HUES6 (cell line): ENCODE results near the gene NRXN2.
A peak's percentile ranks its signal among the peaks of the same experiment; 100 is the strongest.

Source experiments
- H3K27ac ChIP-seq: 2 replicates; pipeline ENCODE4 v1.7.0; 2013; ENCODE audit warnings: low read depth, mild to moderate bottlenecking, low read length, inconsistent platforms
- H3K27me3 ChIP-seq: 2 replicates; pipeline ENCODE4 v1.6.1; 2013; ENCODE audit warnings: low read length; ENCODE audit not compliant: control insufficient read depth, insufficient read depth
- H3K36me3 ChIP-seq: 2 replicates; pipeline ENCODE4 v1.6.1; 2013; ENCODE audit warnings: low read length; ENCODE audit not compliant: control insufficient read depth, insufficient read depth
- H3K4me1 ChIP-seq: 2 replicates; pipeline ENCODE4 v1.6.1; 2013; ENCODE audit warnings: low read length; ENCODE audit not compliant: control insufficient read depth, insufficient read depth
- H3K4me3 ChIP-seq: 2 replicates; pipeline ENCODE4 v1.5.1; 2013; ENCODE audit warnings: low read depth, low read length
- H3K9ac ChIP-seq: one replicate; pipeline ENCODE4 v1.6.1; 2013; ENCODE audit warnings: mild to moderate bottlenecking, low read length
- H3K9me3 ChIP-seq: 2 replicates; pipeline ENCODE4 v1.6.1; 2013; ENCODE audit warnings: low read depth, low read length; ENCODE audit not compliant: control insufficient read depth, insufficient read depth

NRXN2 gene

GRCh38 chr11:64692764-64693331 is 30.1 kb downstream of the NRXN2 start:
- Histone ChIP-seq H3K36me3 (no peaks in the 10 kb centered on the region), H3K27me3 (peaks cover 60% of the 10 kb centered on the region), H3K27ac (no peak overlapping the region), H3K9me3 (no peaks in the 10 kb centered on the region), H3K4me1 (peaks cover 4% of the 10 kb centered on the region; the same call in 1 of the 2 replicates), H3K9ac (no peak overlapping the region), H3K4me3 (no peak overlapping the region)

GRCh38 chr11:64691543-64691942 is 31.5 kb downstream of the NRXN2 start:
- no peaks in the 10 kb centered on the region for H3K36me3 ChIP-seq
- H3K9me3 ChIP-seq: no peaks in the 10 kb centered on the region
- H3K27me3 ChIP-seq: peaks cover 57% of the 10 kb centered on the region
- no peak overlapping the region for H3K9ac ChIP-seq
- no peak overlapping the region for H3K27ac ChIP-seq
- peaks cover 4% of the 10 kb centered on the region; the same call in 1 of the 2 replicates for H3K4me1 ChIP-seq
- H3K4me3 ChIP-seq: no peak overlapping the region

DNA sequence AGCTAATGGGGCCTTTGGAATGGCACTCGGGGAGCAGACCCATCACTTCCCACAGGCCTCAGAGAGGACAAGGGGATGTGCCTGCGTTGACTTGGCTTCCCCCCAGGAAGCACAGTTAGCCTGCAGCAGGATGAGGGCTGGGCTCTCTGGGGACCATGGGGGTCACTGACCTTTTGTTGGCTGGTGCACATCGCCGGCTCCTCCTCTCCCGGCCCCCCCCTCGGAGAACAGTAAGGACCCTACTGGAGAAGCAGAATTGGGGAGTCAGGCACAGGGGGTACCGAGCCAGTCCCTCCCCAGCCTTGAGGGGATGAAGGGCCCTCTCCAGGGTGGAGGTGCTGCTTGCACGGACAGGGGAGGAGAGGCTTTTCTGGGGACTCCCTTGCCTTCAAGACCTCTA is 32.8 kb downstream of the NRXN2 start:
- Histone ChIP-seq H3K9me3 (no peaks in the 10 kb centered on the region), H3K36me3 (no peaks in the 10 kb centered on the region), H3K9ac (no peak overlapping the region), H3K4me3 (no peak overlapping the region), H3K27me3 (peaks cover 51% of the 10 kb centered on the region), H3K4me1 (peaks cover 4% of the 10 kb centered on the region; the same call in 1 of the 2 replicates), H3K27ac (no peak overlapping the region)

DNA sequence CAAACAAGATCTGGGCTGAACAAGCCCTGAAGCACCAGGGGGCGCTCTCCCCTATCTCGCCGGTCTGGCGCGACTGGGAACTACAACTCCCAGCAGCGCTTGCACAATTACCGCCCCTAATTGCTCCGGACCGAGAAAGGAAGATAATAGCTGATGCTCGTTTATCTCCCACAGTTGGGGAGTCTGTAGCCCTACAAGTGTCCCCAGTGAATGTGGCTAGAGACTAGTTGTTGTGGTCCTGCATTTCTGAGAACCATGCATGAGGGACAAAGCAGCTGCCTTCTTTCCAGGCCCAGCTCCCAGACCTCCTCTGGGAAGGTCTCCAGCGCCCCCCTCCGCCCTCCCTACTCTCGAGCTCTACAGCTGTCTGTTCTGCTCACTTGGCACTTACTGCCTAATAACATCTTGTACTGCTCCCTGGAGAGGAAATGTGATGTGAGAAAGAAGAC is 34.4 kb downstream of the NRXN2 start:
- Histone ChIP-seq H3K9me3 (no peaks in the 10 kb centered on the region), H3K9ac (peak overlapping the region; percentile 48), H3K27ac (no peak overlapping the region)

DNA sequence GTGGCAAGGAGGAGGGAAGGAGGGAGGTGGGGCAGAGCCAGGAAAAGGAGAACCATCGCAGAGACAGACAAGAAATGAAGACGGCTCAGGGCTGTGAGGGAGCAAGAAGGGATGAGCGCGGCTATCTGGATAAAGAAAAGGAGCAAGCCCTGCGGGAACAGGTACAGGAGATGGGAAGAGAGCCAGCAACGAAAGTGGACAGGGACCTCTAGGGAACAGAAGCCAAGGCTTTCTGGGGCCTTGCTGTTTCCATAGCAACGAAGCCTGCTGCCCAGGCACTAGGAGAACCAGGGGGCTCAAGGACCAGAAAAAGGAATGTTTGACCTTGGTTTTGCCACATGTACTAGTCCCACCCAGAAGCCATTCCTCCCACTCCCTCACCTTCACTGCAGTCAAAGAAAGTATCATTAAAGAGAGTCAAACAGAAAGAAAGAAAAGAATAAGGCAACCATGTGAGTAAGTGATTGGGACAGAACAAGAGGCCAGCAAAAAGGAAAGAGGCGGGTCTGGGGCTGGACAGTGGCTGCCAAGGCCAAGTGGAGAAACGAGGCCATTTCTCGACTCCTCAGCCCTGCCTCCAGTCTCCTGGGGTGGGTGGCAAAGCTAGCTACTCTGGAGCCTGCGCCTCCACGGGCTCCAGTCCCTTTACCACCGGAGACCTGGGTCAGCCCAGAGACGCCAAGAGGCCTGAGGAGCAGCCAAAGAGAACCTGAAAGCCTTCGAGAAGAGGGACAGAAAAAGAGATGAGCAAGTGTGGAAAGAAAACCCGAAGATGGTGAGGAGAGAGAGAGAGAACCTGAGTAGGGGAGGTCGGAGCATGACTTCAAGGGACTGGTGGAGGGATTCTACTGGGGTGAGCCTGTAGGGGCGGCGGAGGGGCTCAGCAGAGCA is 35.1 kb downstream of the NRXN2 start:
- H3K9me3 ChIP-seq: no peaks in the 10 kb centered on the region
- H3K4me1 ChIP-seq: peaks cover 4% of the 10 kb centered on the region; the same call in 1 of the 2 replicates
- H3K36me3 ChIP-seq: no peaks in the 10 kb centered on the region
- H3K4me3 ChIP-seq: peak overlapping the region; percentile 88
- H3K27me3 ChIP-seq: peaks cover 50% of the 10 kb centered on the region
- no peak overlapping the region for H3K9ac ChIP-seq
- H3K27ac ChIP-seq: no peak overlapping the region

More for the DNA sequence above, 34.4 kb downstream of the NRXN2 start:
- Histone ChIP-seq H3K27me3 (peaks cover 51% of the 10 kb centered on the region), H3K4me3 (peak overlapping the region; percentile 88), H3K36me3 (no peaks in the 10 kb centered on the region), H3K4me1 (peaks cover 4% of the 10 kb centered on the region; the same call in 1 of the 2 replicates)

GRCh38 chr11:64687204-64687603 is 35.8 kb downstream of the NRXN2 start:
- H3K36me3 ChIP-seq: no peaks in the 10 kb centered on the region
- no peak overlapping the region for H3K27ac ChIP-seq
- H3K9ac ChIP-seq: no peak overlapping the region
- H3K27me3 ChIP-seq: peaks cover 55% of the 10 kb centered on the region
- H3K4me3 ChIP-seq: no peak overlapping the region
- no peaks in the 10 kb centered on the region for H3K9me3 ChIP-seq
- peaks cover 4% of the 10 kb centered on the region; the same call in 1 of the 2 replicates for H3K4me1 ChIP-seq

DNA sequence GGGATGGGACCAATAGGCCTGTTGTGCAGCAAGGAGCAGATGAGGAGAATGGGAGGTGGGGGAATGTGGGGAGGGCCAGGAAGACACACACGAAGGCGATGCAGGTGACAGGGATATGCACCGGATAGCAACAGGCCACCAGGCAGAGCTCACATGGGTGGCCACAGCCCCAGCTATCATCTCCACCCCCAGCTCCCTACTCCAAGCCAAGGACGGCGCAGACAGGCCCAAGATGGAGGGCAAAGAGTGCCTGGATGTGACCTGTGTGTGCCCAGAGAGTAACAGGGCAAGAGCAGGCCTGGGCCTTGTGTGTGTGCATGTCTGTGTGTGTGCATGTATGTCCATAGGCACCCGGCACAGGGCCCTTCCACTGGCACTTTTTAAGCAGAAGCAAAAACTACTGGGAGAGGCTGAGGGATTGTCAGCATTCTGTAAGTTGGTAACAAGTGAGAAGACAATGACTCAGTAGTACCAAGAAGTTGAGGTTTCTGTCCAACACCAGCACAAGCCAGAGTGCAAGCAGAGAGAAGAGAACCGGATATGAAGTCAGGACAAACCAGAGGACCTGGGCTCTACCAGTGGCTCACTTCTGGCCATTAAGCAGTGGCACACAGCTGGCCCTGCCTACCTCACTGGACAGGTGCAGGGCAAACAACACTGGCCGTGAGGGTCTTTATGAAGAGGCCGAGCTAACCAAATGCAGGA is 36.4 kb downstream of the NRXN2 start:
- Histone ChIP-seq H3K4me1 (peaks cover 4% of the 10 kb centered on the region; the same call in 1 of the 2 replicates), H3K9me3 (no peaks in the 10 kb centered on the region), H3K27me3 (peaks cover 53% of the 10 kb centered on the region), H3K4me3 (no peak overlapping the region), H3K36me3 (no peaks in the 10 kb centered on the region), H3K27ac (no peak overlapping the region), H3K9ac (no peak overlapping the region)

DNA sequence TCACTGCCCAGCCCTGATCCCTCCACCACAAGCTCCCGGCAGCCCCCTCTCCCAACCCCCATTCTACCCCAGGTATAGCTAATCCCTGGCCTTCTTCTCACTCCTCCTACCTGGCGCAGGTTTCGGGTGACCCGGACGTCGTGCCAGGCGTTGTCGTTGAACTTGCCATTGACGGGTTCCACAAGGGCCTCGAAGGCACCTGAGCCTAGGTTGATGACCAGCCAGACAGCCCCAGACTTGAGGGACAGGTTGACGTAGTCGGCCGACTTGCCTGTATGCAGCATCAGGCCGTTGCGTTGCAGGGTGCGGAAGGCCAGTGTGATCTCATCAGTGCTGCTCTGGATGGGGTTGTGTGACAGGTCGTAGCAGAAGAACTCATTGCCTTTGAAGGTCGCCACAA is 37.5 kb downstream of the NRXN2 start:
- H3K9ac ChIP-seq: no peak overlapping the region
- H3K36me3 ChIP-seq: no peaks in the 10 kb centered on the region
- no peak overlapping the region for H3K4me3 ChIP-seq
- H3K4me1 ChIP-seq: peaks cover 4% of the 10 kb centered on the region; the same call in 1 of the 2 replicates
- no peak overlapping the region for H3K27ac ChIP-seq
- H3K9me3 ChIP-seq: no peaks in the 10 kb centered on the region
- H3K27me3 ChIP-seq: peaks cover 49% of the 10 kb centered on the region

- Histone ChIP-seq H3K9me3 (no peaks in the 10 kb centered on the region), H3K9ac (no peak overlapping the region), H3K4me3 (no peak overlapping the region), H3K4me1 (peaks cover 4% of the 10 kb centered on the region; the same call in 1 of the 2 replicates), H3K27ac (no peak overlapping the region), H3K27me3 (peaks cover 57% of the 10 kb centered on the region), H3K36me3 (no peaks in the 10 kb centered on the region)
Measured at GRCh38 chr11:64684357-64684756, 38.6 kb downstream of the NRXN2 start.

DNA sequence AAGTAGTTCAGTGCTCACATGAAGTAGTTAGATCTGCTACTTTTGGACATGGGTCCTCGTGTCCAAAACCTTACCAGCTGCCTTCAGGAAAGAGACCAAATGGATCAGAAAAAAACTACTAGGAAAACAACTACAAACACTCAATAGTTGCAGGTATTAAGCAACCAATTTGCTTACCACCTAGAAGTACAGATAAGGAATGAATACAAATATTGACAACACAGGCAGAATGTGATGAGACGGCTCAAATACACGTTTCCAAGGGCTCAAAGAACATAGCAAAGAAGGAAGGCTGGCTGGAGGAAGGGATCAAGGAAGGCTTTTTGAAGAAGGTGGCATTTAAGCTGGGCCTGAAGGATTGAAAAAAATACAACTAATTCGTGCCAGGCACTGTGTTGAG is 41.8 kb downstream of the NRXN2 start:
- Histone ChIP-seq H3K27ac (no peak overlapping the region), H3K9me3 (no peaks in the 10 kb centered on the region), H3K4me1 (no peaks in the 10 kb centered on the region), H3K27me3 (peaks cover 77% of the 10 kb centered on the region), H3K4me3 (no peak overlapping the region), H3K36me3 (no peaks in the 10 kb centered on the region), H3K9ac (no peak overlapping the region)
